GM12892 (cell line): ENCODE measurements around the gene ENOX1.

Experiments
- DNase-seq: peaks from one replicate; pipeline ENCODE4 v3.0.0; 2011; ENCODE audit not compliant: insufficient read length
- FAIRE-seq: peaks from 2 replicates; lab custom pipeline; 2011; peaks lifted over from hg19 to GRCh38; lab: Jason Lieb, UNC
- POLR2A ChIP-seq: IDR thresholded peaks from 2 replicates; pipeline ENCODE4 v1.6.1; 2011; ENCODE audit warnings: low read depth, low read length, control low read depth
- POLR2AphosphoS5 ChIP-seq: IDR thresholded peaks from 2 replicates; pipeline ENCODE4 v1.6.1; 2011; ENCODE audit warnings: low read depth, low read length, control low read depth
- TAF1 ChIP-seq: IDR thresholded peaks from 2 replicates; pipeline ENCODE4 v1.6.1; 2011; ENCODE audit warnings: low read depth, mild to moderate bottlenecking, control low read depth, low read length, borderline replicate concordance

ENOX1 gene

GRCh38 chr13:43229506-43229905 is 557.3 kb downstream of the ENOX1 start:
- no peak for TF ChIP-seq POLR2A
- no peak for TF ChIP-seq POLR2AphosphoS5
- TF ChIP-seq TAF1: no peak
- DNase-seq (no peak), FAIRE-seq (no peak)

- DNase-seq (no peak), FAIRE-seq (no peak)
These were observed 559.1 kb downstream of the ENOX1 start for GRCh38 chr13:43227721-43228120.

GRCh38 chr13:43223216-43223615 is 563.6 kb downstream of the ENOX1 start:
- TF ChIP-seq POLR2AphosphoS5 (no peak), TAF1 (no peak), POLR2A (no peak)
- DNase-seq: no peak
- FAIRE-seq: no peak

More at GRCh38 chr13:43227721-43228120, 559.1 kb downstream of the ENOX1 start:
- TF ChIP-seq POLR2AphosphoS5: no peak
- TF ChIP-seq TAF1: no peak
- no peak for TF ChIP-seq POLR2A

GRCh38 chr13:43222086-43222485 is 564.7 kb downstream of the ENOX1 start:
- TF ChIP-seq POLR2AphosphoS5 (no peak), POLR2A (no peak), TAF1 (no peak)
- DNase-seq (no peak), FAIRE-seq (no peak)

- no peak for TF ChIP-seq POLR2AphosphoS5
- no peak for TF ChIP-seq POLR2A
- no peak for TF ChIP-seq TAF1
- FAIRE-seq (no peak), DNase-seq (no peak)
These were observed 565.2 kb downstream of the ENOX1 start for GRCh38 chr13:43221611-43222010.

GRCh38 chr13:43220873-43221595 is 565.7 kb downstream of the ENOX1 start:
- DNase-seq: no peak

GRCh38 chr13:43214124-43214523 is 572.6 kb downstream of the ENOX1 start:
- DNase-seq (no peak), FAIRE-seq (no peak)
- TF ChIP-seq TAF1 (no peak), POLR2AphosphoS5 (no peak), POLR2A (no peak)

More at GRCh38 chr13:43220873-43221595, 565.7 kb downstream of the ENOX1 start:
- TF ChIP-seq POLR2AphosphoS5: no peak
- TF ChIP-seq POLR2A: no peak
- no peak for TF ChIP-seq TAF1
- FAIRE-seq: no peak

GRCh38 chr13:43206838-43207237 is 579.9 kb downstream of the ENOX1 start:
- no peak for TF ChIP-seq POLR2AphosphoS5
- TF ChIP-seq POLR2A: no peak
- TF ChIP-seq TAF1: no peak
- no peak for DNase-seq
- FAIRE-seq: no peak

GRCh38 chr13:43205416-43205815 is 581.4 kb downstream of the ENOX1 start:
- DNase-seq (no peak), FAIRE-seq (no peak)
- TF ChIP-seq POLR2A (no peak), TAF1 (no peak), POLR2AphosphoS5 (no peak)

GRCh38 chr13:43204591-43204990 is 582.2 kb downstream of the ENOX1 start:
- TF ChIP-seq POLR2A: no peak
- no peak for TF ChIP-seq POLR2AphosphoS5
- TF ChIP-seq TAF1: no peak
- no peak for DNase-seq
- no peak for FAIRE-seq

- DNase-seq: no peak
- no peak for TF ChIP-seq TAF1
- no peak for TF ChIP-seq POLR2AphosphoS5
- no peak for TF ChIP-seq POLR2A
These were observed 583.0 kb downstream of the ENOX1 start for GRCh38 chr13:43203781-43204180.

GRCh38 chr13:43200736-43201135 is 586.0 kb downstream of the ENOX1 start:
- no peak for FAIRE-seq

More at GRCh38 chr13:43203781-43204180, 583.0 kb downstream of the ENOX1 start:
- FAIRE-seq: no peak

More at GRCh38 chr13:43200736-43201135, 586.0 kb downstream of the ENOX1 start:
- TF ChIP-seq POLR2AphosphoS5 (no peak), POLR2A (no peak), TAF1 (no peak)
- no peak for DNase-seq
